Measurements from ENCODE around the gene COBLL1. TPM values are rescaled to one million over a fixed set of nuclear protein-coding genes. Genes with fewer than 3 reads are reported as not detected.

The COBLL1 gene
- total RNA-seq, 2 experiments from 2014 or later: not detected

DNA sequence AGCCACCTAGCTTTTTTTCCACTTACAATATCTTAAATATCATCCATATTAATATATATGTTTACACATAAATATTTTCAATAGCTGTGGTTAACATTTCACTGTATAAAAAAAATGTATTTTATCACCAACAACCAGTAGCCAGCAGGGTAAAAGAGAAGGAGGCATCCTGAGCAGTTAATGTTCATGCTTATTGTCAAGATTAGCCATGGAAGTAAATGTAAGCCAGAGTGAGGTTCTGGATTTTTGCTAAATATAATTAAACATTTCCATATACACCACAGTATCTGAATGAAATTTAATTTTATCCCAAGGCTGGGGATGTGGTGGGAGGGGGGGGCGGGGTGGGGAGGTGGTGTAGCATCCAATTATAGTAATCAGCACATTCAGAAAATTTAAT lies 140.1 kb downstream of the COBLL1 start:
- intact Hi-C loops (cut with micrococcal nuclease): no loop called here
- no peaks in the 10 kb centered on the region for H3K9me3 Mint-ChIP-seq
- no peaks in the 10 kb centered on the region for H3K4me1 Mint-ChIP-seq (ENCODE audit: low read depth)
- H3K36me3 Mint-ChIP-seq: no peaks in the 10 kb centered on the region
- DNase-seq: no peak
- CTCF ChIA-PET: no interaction called here
- no peak overlapping the region for H3K27ac Mint-ChIP-seq
- POLR2A ChIA-PET: no interaction called here
- H3K4me3 Mint-ChIP-seq: no peak overlapping the region
- H3K27me3 Mint-ChIP-seq: no peaks in the 10 kb centered on the region

DNA sequence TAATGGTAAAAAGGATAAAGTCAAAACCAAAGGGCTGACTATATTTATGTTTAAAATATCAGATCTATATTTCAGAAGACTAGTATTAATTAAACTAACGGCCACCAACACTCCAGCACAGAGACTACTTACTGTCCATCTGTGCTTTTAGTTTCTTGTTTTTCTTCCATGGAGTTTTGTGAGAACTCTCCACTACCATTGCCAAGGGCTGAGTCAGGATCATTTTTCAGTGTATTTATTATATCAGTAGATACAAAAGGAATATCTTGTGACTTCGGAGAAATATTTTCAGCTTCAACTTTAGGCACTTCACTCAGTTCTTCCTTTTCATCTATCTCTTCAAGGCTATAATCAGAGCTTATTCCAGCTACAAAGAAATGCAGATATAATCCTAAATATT lies 141.2 kb downstream of the COBLL1 start:
- no peaks in the 10 kb centered on the region for H3K27me3 Mint-ChIP-seq
- no peak overlapping the region for H3K27ac Mint-ChIP-seq
- ChIA-PET POLR2A (no interaction called here), CTCF (no interaction called here)
- no peaks in the 10 kb centered on the region for H3K36me3 Mint-ChIP-seq
- H3K4me3 Mint-ChIP-seq: no peak overlapping the region
- no peaks in the 10 kb centered on the region for H3K4me1 Mint-ChIP-seq (ENCODE audit: low read depth)
- DNase-seq: no peak
- intact Hi-C loops (cut with micrococcal nuclease): no loop called here
- H3K9me3 Mint-ChIP-seq: no peaks in the 10 kb centered on the region

DNA sequence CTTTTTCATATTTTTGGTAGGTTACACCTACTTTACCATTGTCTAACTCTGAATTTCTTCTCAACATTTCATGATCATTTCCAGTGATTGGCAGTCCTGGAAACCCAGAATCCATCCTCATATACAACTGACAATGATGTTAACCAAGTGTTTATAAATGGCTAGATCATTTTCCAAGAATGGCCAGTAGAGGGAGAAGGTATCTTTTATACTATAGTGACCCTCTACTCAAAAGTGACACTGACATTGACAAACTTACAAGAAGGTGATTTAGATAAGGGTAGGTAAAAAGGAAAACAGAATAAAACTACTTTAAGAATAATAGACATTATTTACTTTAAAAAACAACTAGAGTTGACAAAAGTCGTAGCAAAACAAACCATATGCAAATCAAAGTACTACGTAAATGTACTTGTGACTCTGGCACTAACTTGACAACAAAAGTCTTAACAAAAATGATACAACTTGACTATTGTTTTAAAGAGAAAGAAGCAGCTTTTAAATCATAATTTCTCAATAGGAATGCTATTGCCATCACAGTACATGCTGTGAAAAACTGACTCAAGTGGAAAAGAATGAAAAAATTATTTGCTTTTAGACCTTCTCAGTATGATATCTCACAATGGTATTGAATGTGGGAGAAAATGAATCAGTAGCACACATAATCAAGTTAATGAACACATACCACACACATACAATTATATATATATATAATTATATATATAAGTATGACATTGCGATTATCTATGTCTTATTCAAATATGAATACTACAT lies 143.7 kb downstream of the COBLL1 start:
- CTCF ChIA-PET: no interaction called here
- H3K36me3 Mint-ChIP-seq: no peaks in the 10 kb centered on the region
- H3K4me3 Mint-ChIP-seq: no peak overlapping the region
- intact Hi-C loops (cut with micrococcal nuclease): no loop called here
- no peaks in the 10 kb centered on the region for H3K9me3 Mint-ChIP-seq
- no peaks in the 10 kb centered on the region for H3K27me3 Mint-ChIP-seq
- no peak overlapping the region for H3K27ac Mint-ChIP-seq
- no peak for DNase-seq
- H3K4me1 Mint-ChIP-seq (ENCODE audit: low read depth): no peaks in the 10 kb centered on the region
- POLR2A ChIA-PET: no interaction called here

DNA sequence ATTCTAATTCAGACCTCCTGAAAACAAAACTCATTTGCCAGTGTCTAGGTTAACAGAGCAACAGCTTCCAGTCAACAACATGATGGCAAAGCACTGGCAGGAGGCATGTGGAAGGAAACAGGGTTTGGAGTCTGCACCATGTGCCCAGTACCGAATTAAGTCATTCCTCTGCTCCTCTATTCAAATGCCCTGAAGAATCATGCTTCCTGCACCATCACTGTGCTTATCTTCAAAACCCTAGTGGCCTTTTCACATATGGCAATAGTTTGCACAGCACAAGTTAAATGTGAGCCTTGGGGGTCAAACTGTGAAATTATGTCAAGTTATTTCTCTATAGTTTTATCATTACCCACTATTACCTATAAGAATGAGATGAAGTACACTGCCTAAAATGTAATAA lies 145.0 kb downstream of the COBLL1 start:
- H3K9me3 Mint-ChIP-seq: no peaks in the 10 kb centered on the region
- no peak overlapping the region for H3K4me3 Mint-ChIP-seq
- intact Hi-C loops (cut with micrococcal nuclease): no loop called here
- no peak overlapping the region for H3K27ac Mint-ChIP-seq
- no peaks in the 10 kb centered on the region for H3K4me1 Mint-ChIP-seq (ENCODE audit: low read depth)
- ChIA-PET CTCF (no interaction called here), POLR2A (no interaction called here)
- no peaks in the 10 kb centered on the region for H3K36me3 Mint-ChIP-seq
- no peak for DNase-seq
- no peaks in the 10 kb centered on the region for H3K27me3 Mint-ChIP-seq

DNA sequence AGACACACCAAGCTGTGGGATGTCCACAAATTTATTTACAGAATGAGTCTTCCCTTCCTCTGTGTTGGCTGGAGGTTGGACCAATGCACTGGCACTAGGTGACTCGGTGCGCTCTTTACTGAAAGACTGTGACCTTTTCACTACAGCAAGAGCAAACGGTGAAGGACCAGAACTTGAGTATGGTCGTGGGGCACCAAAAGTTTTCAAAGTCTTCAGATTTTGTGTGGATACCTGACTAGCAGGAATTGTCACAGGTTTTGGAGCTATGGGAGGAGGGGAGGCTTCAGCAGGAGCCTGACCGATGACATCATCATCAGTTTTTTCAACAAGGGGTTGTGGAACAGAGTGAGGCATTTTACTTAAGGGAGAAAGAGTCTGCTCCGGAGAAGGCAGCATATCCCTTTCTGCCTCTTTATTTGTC lies 147.3 kb downstream of the COBLL1 start:
- no peak for DNase-seq
- Mint-ChIP-seq H3K4me3 (no peak overlapping the region), H3K4me1 (ENCODE audit: low read depth) (no peaks in the 10 kb centered on the region), H3K27ac (no peak overlapping the region), H3K27me3 (no peaks in the 10 kb centered on the region), H3K36me3 (no peaks in the 10 kb centered on the region), H3K9me3 (no peaks in the 10 kb centered on the region)
- ChIA-PET CTCF (no interaction called here), POLR2A (no interaction called here)
- intact Hi-C loops (cut with micrococcal nuclease): no loop called here

DNA sequence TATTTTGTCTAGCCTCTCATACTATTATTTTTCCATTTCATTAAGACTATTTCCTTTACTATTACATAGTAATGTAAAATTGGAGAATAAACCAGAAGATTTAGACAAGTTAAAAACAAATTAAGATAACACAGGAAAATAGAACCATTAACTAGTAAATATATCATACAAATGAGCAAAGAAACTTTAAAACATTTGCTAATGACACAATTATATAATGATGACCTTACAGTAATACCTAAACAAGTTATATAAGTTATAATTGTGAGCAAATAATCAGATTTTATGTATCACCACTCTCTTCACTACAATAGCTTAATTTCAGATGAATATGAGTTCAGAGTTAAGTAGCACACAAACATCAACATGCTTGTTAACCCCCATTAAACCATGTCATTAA lies 147.8 kb downstream of the COBLL1 start:
- Mint-ChIP-seq H3K9me3 (no peaks in the 10 kb centered on the region), H3K27me3 (no peaks in the 10 kb centered on the region), H3K36me3 (no peaks in the 10 kb centered on the region), H3K4me3 (no peak overlapping the region), H3K4me1 (ENCODE audit: low read depth) (no peaks in the 10 kb centered on the region), H3K27ac (no peak overlapping the region)
- no peak for DNase-seq
- CTCF ChIA-PET: no interaction called here
- intact Hi-C loops (cut with micrococcal nuclease): no loop called here
- POLR2A ChIA-PET: no interaction called here

DNA sequence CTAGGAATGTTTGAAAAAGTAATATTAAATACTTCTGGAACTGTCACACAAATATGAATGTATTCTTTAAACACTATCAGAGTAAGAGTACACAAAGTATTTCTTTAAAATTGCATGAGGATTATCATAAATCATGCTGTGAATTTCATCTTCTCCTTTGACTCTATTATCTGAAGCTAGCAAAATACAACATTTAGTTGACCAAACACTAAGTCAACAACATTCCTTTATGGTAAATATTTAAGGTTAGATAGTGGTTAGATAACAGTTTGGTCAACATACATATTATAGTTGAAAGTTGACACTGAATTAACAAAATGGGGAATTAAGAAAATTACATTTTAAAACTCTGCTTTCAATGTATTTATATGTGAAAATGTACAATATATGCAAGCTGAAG lies 148.2 kb downstream of the COBLL1 start:
- POLR2A ChIA-PET: no interaction called here
- intact Hi-C loops (cut with micrococcal nuclease): no loop called here
- Mint-ChIP-seq H3K27ac (no peak overlapping the region), H3K4me1 (ENCODE audit: low read depth) (no peaks in the 10 kb centered on the region), H3K9me3 (no peaks in the 10 kb centered on the region), H3K36me3 (no peaks in the 10 kb centered on the region), H3K27me3 (no peaks in the 10 kb centered on the region), H3K4me3 (no peak overlapping the region)
- DNase-seq: no peak
- CTCF ChIA-PET: no interaction called here

DNA sequence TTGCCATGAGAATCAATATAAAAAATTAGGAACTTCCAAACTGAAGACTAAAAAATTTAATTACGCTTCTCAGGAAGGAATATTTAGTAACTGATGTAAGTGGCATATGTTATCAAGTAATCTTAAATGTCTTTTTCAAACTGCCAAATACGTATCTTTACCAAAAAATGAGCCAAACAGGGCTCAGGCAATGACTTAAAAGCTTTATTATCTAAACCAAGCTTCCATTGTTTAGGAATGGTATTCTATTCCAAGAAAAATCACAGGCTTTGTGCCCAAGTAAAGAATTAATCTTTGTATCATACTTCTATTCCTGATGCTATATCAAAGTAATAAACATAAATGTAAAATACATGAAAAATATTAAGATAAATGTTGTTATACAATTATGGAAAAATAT lies 148.7 kb downstream of the COBLL1 start:
- POLR2A ChIA-PET: no interaction called here
- H3K27ac Mint-ChIP-seq: no peak overlapping the region

DNA sequence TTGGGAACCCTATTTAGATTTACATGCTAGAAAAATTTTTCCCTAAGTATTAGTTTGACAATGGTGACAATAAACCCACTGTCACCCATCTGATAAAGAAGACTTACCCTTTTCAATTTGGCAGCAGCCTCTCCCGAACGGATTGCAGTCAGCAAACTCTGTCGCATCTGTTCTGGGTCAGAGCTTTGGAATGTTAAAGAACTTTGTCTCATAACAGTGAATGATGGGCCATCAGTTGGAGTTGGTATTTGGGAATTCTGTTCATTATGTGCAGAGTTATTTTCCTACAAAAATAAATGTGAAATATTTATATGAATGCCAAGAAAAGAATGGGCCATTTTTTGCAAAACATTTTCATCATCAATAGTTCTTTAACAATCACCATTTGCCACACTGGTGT lies 149.5 kb downstream of the COBLL1 start:
- no peak for DNase-seq
- Mint-ChIP-seq H3K36me3 (no peaks in the 10 kb centered on the region), H3K9me3 (no peaks in the 10 kb centered on the region), H3K27me3 (no peaks in the 10 kb centered on the region), H3K4me1 (ENCODE audit: low read depth) (no peaks in the 10 kb centered on the region), H3K4me3 (no peak overlapping the region), H3K27ac (no peak overlapping the region)
- intact Hi-C loops (cut with micrococcal nuclease): no loop called here
- CTCF ChIA-PET: no interaction called here
- POLR2A ChIA-PET: no interaction called here

More for the DNA sequence above, 148.7 kb downstream of the COBLL1 start:
- Mint-ChIP-seq H3K4me1 (ENCODE audit: low read depth) (no peaks in the 10 kb centered on the region), H3K27me3 (no peaks in the 10 kb centered on the region), H3K9me3 (no peaks in the 10 kb centered on the region), H3K4me3 (no peak overlapping the region), H3K36me3 (no peaks in the 10 kb centered on the region)
- no peak for DNase-seq
- intact Hi-C loops (cut with micrococcal nuclease): no loop called here
- CTCF ChIA-PET: no interaction called here

DNA sequence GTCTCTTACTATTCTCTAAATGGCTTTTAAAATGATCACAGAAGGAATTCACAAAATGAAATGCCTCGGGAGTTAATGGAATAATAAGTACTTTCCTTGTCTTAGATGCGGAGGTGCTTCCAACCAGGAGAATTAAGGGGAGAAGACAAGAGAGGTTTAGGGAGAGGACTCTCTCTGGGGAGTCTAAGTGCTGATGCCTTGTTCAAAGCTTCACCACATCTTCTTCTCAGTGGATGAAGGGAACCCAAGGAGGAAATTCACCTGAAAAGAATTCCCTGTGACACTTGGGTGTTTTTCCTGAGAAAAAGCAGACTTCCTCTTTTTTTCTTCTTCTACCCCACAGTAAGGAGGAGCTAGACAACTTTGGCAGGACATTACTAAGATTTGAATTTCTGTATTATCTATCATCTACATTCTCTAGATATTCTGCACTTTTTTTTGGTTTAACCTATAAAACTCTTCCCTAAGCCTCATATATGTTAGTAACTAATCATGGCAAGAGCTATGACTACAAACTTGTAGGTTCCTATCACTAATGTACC lies 150.2 kb downstream of the COBLL1 start:
- ChIA-PET CTCF (no interaction called here), POLR2A (no interaction called here)
- Mint-ChIP-seq H3K36me3 (no peaks in the 10 kb centered on the region), H3K27me3 (no peaks in the 10 kb centered on the region), H3K9me3 (no peaks in the 10 kb centered on the region), H3K4me3 (no peak overlapping the region), H3K27ac (no peak overlapping the region), H3K4me1 (ENCODE audit: low read depth) (no peaks in the 10 kb centered on the region)
- intact Hi-C loops (cut with micrococcal nuclease): no loop called here
- no peak for DNase-seq

DNA sequence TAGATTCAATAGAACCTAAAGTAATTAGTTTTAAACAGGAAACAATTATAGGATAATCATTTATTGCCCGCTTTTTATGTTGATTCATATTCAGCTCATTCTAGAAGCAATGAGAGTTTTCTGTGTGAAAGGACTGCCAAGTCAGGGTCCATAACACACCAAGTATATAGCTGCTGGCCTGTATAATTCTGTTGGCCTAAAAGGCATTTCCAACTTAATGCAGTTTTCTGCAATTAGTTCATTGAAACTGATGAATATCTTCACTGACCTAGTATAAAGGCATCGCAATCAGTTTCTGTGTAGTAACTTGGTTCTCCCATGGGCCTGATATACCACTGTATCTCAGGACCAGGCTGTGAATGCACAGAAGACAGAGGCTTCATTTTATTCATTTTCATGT lies 151.3 kb downstream of the COBLL1 start:
- no peak for DNase-seq
- no peaks in the 10 kb centered on the region for H3K27me3 Mint-ChIP-seq
- H3K4me1 Mint-ChIP-seq (ENCODE audit: low read depth): no peaks in the 10 kb centered on the region
- CTCF ChIA-PET: no interaction called here
- intact Hi-C loops (cut with micrococcal nuclease): no loop called here
- H3K36me3 Mint-ChIP-seq: no peaks in the 10 kb centered on the region
- no peaks in the 10 kb centered on the region for H3K9me3 Mint-ChIP-seq
- H3K4me3 Mint-ChIP-seq: no peak overlapping the region
- no peak overlapping the region for H3K27ac Mint-ChIP-seq
- POLR2A ChIA-PET: no interaction called here

DNA sequence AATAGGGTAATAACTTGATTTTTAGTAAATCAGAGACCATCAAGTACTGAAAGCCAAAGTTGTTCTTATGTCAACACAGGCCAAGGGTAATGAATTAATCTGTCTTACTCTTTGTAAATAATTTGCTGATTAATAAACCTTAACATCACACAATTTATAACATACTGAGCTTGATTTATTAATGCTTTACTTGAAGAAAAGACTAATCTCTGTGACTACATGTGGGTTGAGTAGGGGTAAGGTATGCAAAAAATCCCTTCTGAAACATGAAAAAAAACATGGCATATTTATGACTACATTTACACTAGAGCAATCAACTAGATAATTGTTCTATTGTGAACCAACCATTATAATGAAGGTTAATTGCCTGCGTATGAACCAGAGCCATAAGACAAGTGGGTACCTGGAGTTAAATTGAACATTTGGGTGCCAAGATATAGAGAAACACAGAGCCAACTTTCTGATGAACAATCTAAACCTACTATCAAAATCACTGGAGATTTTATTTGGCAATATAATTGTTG lies 152.7 kb downstream of the COBLL1 start:
- intact Hi-C loops (cut with micrococcal nuclease): no loop called here
- Mint-ChIP-seq H3K4me1 (ENCODE audit: low read depth) (no peaks in the 10 kb centered on the region), H3K36me3 (no peaks in the 10 kb centered on the region), H3K4me3 (no peak overlapping the region), H3K27me3 (no peaks in the 10 kb centered on the region), H3K9me3 (no peaks in the 10 kb centered on the region), H3K27ac (no peak overlapping the region)
- ChIA-PET CTCF (no interaction called here), POLR2A (interaction anchor here (0.6 kb wide), 1 partner anchor 23 kb away, joined by 4 read pairs; no protein-coding TSS in a partner anchor)
- DNase-seq: no peak

DNA sequence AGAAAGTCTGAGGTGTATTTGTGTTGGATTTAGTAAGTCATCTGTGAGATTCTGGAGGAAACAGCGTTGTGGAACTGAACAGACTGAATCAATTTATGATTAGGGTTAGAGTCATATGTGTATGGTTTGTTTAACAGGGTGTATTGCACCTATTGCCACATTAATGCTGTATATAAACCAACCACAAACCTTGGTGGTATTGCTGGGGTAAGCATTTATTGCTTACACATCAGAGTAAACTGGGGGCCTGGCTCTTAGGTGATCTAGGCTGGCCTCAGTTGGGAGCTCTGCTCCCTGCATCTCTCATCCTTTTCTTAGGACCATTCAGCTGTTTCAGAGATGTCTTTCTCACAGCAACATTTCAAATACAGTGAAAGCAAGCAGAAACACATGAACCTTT lies 160.6 kb downstream of the COBLL1 start:
- H3K4me1 Mint-ChIP-seq (ENCODE audit: low read depth): no peaks in the 10 kb centered on the region
- no peak overlapping the region for H3K27ac Mint-ChIP-seq
- H3K36me3 Mint-ChIP-seq: no peaks in the 10 kb centered on the region
- POLR2A ChIA-PET: no interaction called here
- peaks cover 11% of the 10 kb centered on the region for H3K9me3 Mint-ChIP-seq
- no peak overlapping the region for H3K4me3 Mint-ChIP-seq
- CTCF ChIA-PET: no interaction called here
- DNase-seq: no peak
- H3K27me3 Mint-ChIP-seq: no peaks in the 10 kb centered on the region
- intact Hi-C loops (cut with micrococcal nuclease): no loop called here
